H9 (cell line): ENCODE data around the gene TTC1. TPM values are rescaled to one million over a fixed set of nuclear protein-coding genes. Genes with fewer than 3 reads are reported as not detected.

Experiments used
- DNase-seq: peaks from one replicate; pipeline ENCODE4 v3.0.0-alpha.2; 2017
- H2AFZ ChIP-seq: one replicate; pipeline ENCODE4 v1.6.1; 2013; ENCODE audit warnings: mild to moderate bottlenecking, low read length, control low read depth, moderate library complexity
- H2AK5ac ChIP-seq: 2 replicates; pipeline ENCODE4 v1.6.1; 2013; ENCODE audit warnings: low read length, control low read depth, mixed read lengths; ENCODE audit not compliant: insufficient read length
- H2BK120ac ChIP-seq: one replicate; pipeline ENCODE4 v1.6.1; 2013; ENCODE audit warnings: low read depth, mild to moderate bottlenecking, low read length, control low read depth, inconsistent platforms; ENCODE audit not compliant: poor library complexity, severe bottlenecking
- H2BK12ac ChIP-seq: 2 replicates; pipeline ENCODE4 v1.6.1; 2013; ENCODE audit warnings: low read length, control low read depth, mixed read lengths, low read depth; ENCODE audit not compliant: insufficient read length
- H2BK15ac ChIP-seq: 2 replicates; pipeline ENCODE4 v1.6.1; 2013; ENCODE audit warnings: low read depth, low read length, control low read depth
- H2BK20ac ChIP-seq: one replicate; pipeline ENCODE4 v1.6.1; 2013; ENCODE audit warnings: low read depth, mild to moderate bottlenecking, low read length, control low read depth, inconsistent platforms; ENCODE audit not compliant: poor library complexity, severe bottlenecking
- H2BK5ac ChIP-seq: 2 replicates; pipeline ENCODE4 v1.6.1; 2013; ENCODE audit warnings: low read length, control low read depth, mixed read lengths; ENCODE audit not compliant: insufficient read length
- H3K14ac ChIP-seq: 2 replicates; pipeline ENCODE4 v1.6.1; 2013; ENCODE audit warnings: low read length, control low read depth; ENCODE audit not compliant: insufficient read depth
- H3K18ac ChIP-seq: 2 replicates; pipeline ENCODE4 v1.6.1; 2013; ENCODE audit warnings: low read depth, mild to moderate bottlenecking, mixed read lengths, low read length, control low read depth; ENCODE audit not compliant: insufficient read length
- H3K23ac ChIP-seq: 2 replicates; pipeline ENCODE4 v1.6.1; 2013; ENCODE audit warnings: low read length, control low read depth, mixed read lengths, low read depth; ENCODE audit not compliant: insufficient read length
- H3K23me2 ChIP-seq: 2 replicates; pipeline ENCODE4 v1.6.1; 2013; ENCODE audit warnings: low read depth, mild to moderate bottlenecking, mixed read lengths, low read length, control low read depth; ENCODE audit not compliant: insufficient read length, poor library complexity, severe bottlenecking
- H3K27ac ChIP-seq: 2 replicates; pipeline ENCODE4 v1.5.1; 2013; ENCODE audit warnings: low read length, control low read depth, mixed read lengths, low read depth; ENCODE audit not compliant: insufficient read length
- H3K27me3 ChIP-seq: 2 replicates; pipeline ENCODE4 v1.6.1; 2013; ENCODE audit warnings: low read length, control low read depth, inconsistent platforms; ENCODE audit not compliant: insufficient read depth
- H3K4ac ChIP-seq: 2 replicates; pipeline ENCODE4 v1.6.1; 2013; ENCODE audit warnings: low read depth, mild to moderate bottlenecking, control low read depth, inconsistent platforms, low read length, moderate library complexity
- H3K4me1 ChIP-seq: 2 replicates; pipeline ENCODE4 v1.6.1; 2013; ENCODE audit warnings: low read length, control low read depth, inconsistent platforms; ENCODE audit not compliant: insufficient read depth
- H3K4me2 ChIP-seq: 2 replicates; pipeline ENCODE4 v1.6.1; 2013; ENCODE audit warnings: low read length, control low read depth, mixed read lengths; ENCODE audit not compliant: insufficient read length, insufficient read depth
- H3K56ac ChIP-seq: 2 replicates; pipeline ENCODE4 v1.6.1; 2013; ENCODE audit warnings: low read depth, mild to moderate bottlenecking, mixed read lengths, low read length, control low read depth; ENCODE audit not compliant: insufficient read length
- H3K79me1 ChIP-seq: 2 replicates; pipeline ENCODE4 v1.6.1; 2013; ENCODE audit warnings: low read depth, mild to moderate bottlenecking, moderate library complexity, low read length, control low read depth, inconsistent platforms; ENCODE audit not compliant: insufficient read depth, poor library complexity, severe bottlenecking
- H3K79me2 ChIP-seq: 2 replicates; pipeline ENCODE4 v1.6.1; 2013; ENCODE audit warnings: low read length, control low read depth, inconsistent platforms; ENCODE audit not compliant: insufficient read depth
- H3K9ac ChIP-seq: 2 replicates; pipeline ENCODE4 v1.6.1; 2013; ENCODE audit warnings: low read length, control low read depth, mixed read lengths; ENCODE audit not compliant: insufficient read length; ENCODE audit errors: extremely low read depth
- H3K9me3 ChIP-seq: one replicate; pipeline ENCODE4 v1.6.1; 2013; ENCODE audit warnings: low read depth, low read length, inconsistent platforms; ENCODE audit not compliant: control insufficient read depth
- H3T11ph ChIP-seq: one replicate; pipeline ENCODE4 v1.6.1; 2013; ENCODE audit warnings: mild to moderate bottlenecking, low read length, control low read depth, inconsistent platforms
- H4K20me1 ChIP-seq: one replicate; pipeline ENCODE4 v1.6.1; 2013; ENCODE audit not compliant: control insufficient read depth, insufficient read length, insufficient read depth
- H4K5ac ChIP-seq: 2 replicates; pipeline ENCODE4 v1.6.1; 2013; ENCODE audit warnings: low read depth, mild to moderate bottlenecking, mixed read lengths, low read length, control low read depth; ENCODE audit not compliant: insufficient read length
- H4K8ac ChIP-seq: replicated peaks from 2 replicates; pipeline ENCODE4 v1.6.1; 2013; ENCODE audit warnings: low read length, control low read depth, mixed read lengths, low read depth; ENCODE audit not compliant: insufficient read length
- H4K91ac ChIP-seq: 2 replicates; pipeline ENCODE4 v1.6.1; 2013; ENCODE audit warnings: low read depth, mild to moderate bottlenecking, moderate library complexity, mixed read lengths, low read length, control low read depth; ENCODE audit not compliant: insufficient read length
- H3K27ac Mint-ChIP-seq, 3 experiments: 2 replicates in 2 of 3; 3 replicates in 1 of 3; pipeline ENCODE4 v1.8.0; 2020 to 2021; ENCODE audit warnings: mixed read lengths in 3 of 3, mild to moderate bottlenecking in 1 of 3, moderate library complexity in 1 of 3
- H3K27me3 Mint-ChIP-seq: 2 replicates; pipeline ENCODE4 v1.8.0; 2021; ENCODE audit warnings: low read depth, mild to moderate bottlenecking, moderate library complexity, mixed read lengths
- H3K36me3 Mint-ChIP-seq, 3 experiments: 2 replicates in 2 of 3; 3 replicates in 1 of 3; pipeline ENCODE4 v1.8.0; 2020 to 2021; ENCODE audit warnings: low read depth in 3 of 3, mixed read lengths in 3 of 3; ENCODE audit not compliant: insufficient read depth in 1 of 3
- H3K4me1 Mint-ChIP-seq, 2 experiments: 2 replicates each; pipeline ENCODE4 v1.8.0; 2020; ENCODE audit warnings: mixed read lengths in 2 of 2
- H3K4me3 Mint-ChIP-seq, 2 experiments: 2 replicates in 1 of 2; 3 replicates in 1 of 2; pipeline ENCODE4 v1.8.0; 2020 to 2021; ENCODE audit warnings: mild to moderate bottlenecking in 2 of 2, mixed read lengths in 2 of 2, moderate library complexity in 1 of 2
- H3K9me3 Mint-ChIP-seq, 2 experiments: 2 replicates in 1 of 2; 3 replicates in 1 of 2; pipeline ENCODE4 v1.8.0; 2020; ENCODE audit warnings: mild to moderate bottlenecking in 2 of 2, mixed read lengths in 2 of 2, moderate library complexity in 1 of 2
- WGBS: extraction: QIAGEN DNeasy Blood & Tissue Kit; methylation state at CpG from one replicate; pipeline ENCODE4 v1.1.7; 2013; ENCODE audit warnings: missing lambda C conversion rate, low lambda C conversion rate, mixed read lengths; ENCODE audit not compliant: insufficient read length; ENCODE audit errors: extremely low coverage; 5-methylcytosine and 5-hydroxymethylcytosine counted together
- total RNA-seq: library from RNA; stranded (reverse); gene quantifications from 2 replicates; pipeline ENCODE4 v1.2.1, GENCODE V29; 2021
- TF ChIP-seq, protein P1 (sequence below): fragments of 200-600 bp; sonication (generic); conservative IDR thresholded peaks from 3 replicates; pipeline ENCODE4 v1.8.0; 2021; ENCODE audit warnings: antibody characterized with exemption, mild to moderate bottlenecking

Gene TTC1
- total RNA-seq, 1 experiment from 2014 or later: 62.6 TPM

DNA sequence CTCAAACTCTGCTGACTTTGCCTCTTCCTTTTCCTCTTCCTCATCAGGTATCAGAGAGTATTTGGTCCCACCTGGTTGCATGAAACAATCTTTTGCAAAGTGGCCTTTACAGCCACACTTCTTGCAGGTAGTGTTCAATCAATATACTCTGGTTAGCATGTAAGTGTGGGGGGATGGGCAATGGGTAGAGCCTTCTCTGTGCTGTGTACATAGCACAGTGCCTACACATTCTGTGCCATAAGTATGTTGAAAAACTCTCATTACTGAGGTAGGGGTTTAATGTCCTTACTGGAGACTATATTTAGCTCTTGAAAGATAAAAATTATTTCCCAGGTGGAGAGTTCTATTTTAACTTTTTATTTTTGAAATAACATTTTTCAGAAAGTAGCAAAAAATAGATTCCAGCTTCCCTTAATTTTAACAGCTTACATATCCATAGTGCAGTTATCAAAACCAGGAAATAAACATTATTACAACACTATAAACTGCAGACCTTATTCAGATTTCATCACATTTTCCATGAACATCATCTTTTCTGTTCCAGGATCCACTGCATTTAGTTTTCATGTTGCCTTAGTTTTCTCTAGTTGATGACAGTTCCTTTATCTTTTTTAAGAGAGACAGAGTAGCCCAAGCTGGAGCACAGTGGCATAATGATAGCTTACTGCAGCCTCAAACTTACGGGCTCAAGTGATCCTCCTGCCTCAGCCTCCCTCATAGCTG lies 15.1 kb downstream of the TTC1 start:
- H3K27ac Mint-ChIP-seq: peak overlapping the region in 2 of 3 experiments; percentile 54 to 59; a peak in 3 of 7 replicates
- H4K91ac ChIP-seq: no peak overlapping the region

More for the DNA sequence above, 15.1 kb downstream of the TTC1 start:
- Histone ChIP-seq H2BK15ac (no peak overlapping the region), H2BK12ac (no peak overlapping the region), H3K9ac (no peak overlapping the region), H2AK5ac (no peak overlapping the region), H3K79me1 (peaks cover 4% of the 10 kb centered on the region), H4K5ac (no peak overlapping the region), H4K20me1 (no peaks in the 10 kb centered on the region), H3K27ac (no peak overlapping the region), H4K8ac (no peak overlapping the region), H3K27me3 (no peaks in the 10 kb centered on the region), H2BK120ac (no peak overlapping the region), H3K14ac (no peak overlapping the region), H2BK5ac (no peak overlapping the region), H2AFZ (no peak overlapping the region), H3K79me2 (peaks cover 2% of the 10 kb centered on the region; the same call in 1 of the 2 replicates), H3K4me2 (no peak overlapping the region), H3K56ac (no peak overlapping the region), H3K18ac (no peak overlapping the region), H3K23ac (no peak overlapping the region), H3T11ph (no peak overlapping the region), H3K9me3 (no peaks in the 10 kb centered on the region), H3K4me1 (no peaks in the 10 kb centered on the region), H2BK20ac (no peak overlapping the region), H3K23me2 (no peaks in the 10 kb centered on the region), H3K4ac (no peak overlapping the region)
- TF ChIP-seq, protein P1, sequence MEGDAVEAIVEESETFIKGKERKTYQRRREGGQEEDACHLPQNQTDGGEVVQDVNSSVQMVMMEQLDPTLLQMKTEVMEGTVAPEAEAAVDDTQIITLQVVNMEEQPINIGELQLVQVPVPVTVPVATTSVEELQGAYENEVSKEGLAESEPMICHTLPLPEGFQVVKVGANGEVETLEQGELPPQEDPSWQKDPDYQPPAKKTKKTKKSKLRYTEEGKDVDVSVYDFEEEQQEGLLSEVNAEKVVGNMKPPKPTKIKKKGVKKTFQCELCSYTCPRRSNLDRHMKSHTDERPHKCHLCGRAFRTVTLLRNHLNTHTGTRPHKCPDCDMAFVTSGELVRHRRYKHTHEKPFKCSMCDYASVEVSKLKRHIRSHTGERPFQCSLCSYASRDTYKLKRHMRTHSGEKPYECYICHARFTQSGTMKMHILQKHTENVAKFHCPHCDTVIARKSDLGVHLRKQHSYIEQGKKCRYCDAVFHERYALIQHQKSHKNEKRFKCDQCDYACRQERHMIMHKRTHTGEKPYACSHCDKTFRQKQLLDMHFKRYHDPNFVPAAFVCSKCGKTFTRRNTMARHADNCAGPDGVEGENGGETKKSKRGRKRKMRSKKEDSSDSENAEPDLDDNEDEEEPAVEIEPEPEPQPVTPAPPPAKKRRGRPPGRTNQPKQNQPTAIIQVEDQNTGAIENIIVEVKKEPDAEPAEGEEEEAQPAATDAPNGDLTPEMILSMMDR: no peak
- Mint-ChIP-seq H3K4me1 (0 out of 4 replicates have a peak, but pooled peaks cover 0 to 2% of the 10 kb centered on the region in 2 experiments), H3K36me3 (peaks cover 6 to 44% (median 37%) of the 10 kb centered on the region in 3 experiments; a peak in 6 of 7 replicates), H3K4me3 (no peak overlapping the region), H3K9me3 (no peaks in the 10 kb centered on the region), H3K27me3 (no peaks in the 10 kb centered on the region)
- no CpG with 5 or more reads among the region's 1 CpG for WGBS
- no peak for DNase-seq
